ENCODE data around the gene MAVS.

Gene MAVS

GRCh38 chr20:3866464-3866863, 19.8 kb downstream of the MAVS start:
- Histone ChIP-seq H3K9me3 (ENCODE audit: insufficient read depth, low read length) (no peaks in the 10 kb centered on the region), H3K27me3 (ENCODE audit: low read depth, low read length) (no peaks in the 10 kb centered on the region), H3K4me3 (ENCODE audit: low read length) (no peak overlapping the region), H3K27ac (ENCODE audit: low read length) (no peak overlapping the region), H2AFZ (ENCODE audit: low read depth, low read length) (no peak overlapping the region), H3K4me2 (ENCODE audit: low read length) (no peak overlapping the region), H4K20me1 (ENCODE audit: insufficient read depth, low read length) (no peaks in the 10 kb centered on the region), H3K9ac (ENCODE audit: low read length) (no peak overlapping the region), H3K36me3 (replicated peaks; ENCODE audit: low read depth, low read length) (peaks cover 55% of the 10 kb centered on the region), H3K4me1 (ENCODE audit: low read length) (peaks cover 11% of the 10 kb centered on the region), H3K79me2 (ENCODE audit: low read length) (no peaks in the 10 kb centered on the region)
- no peak for TF ChIP-seq EZH2phosphoT487 (IDR thresholded peaks at IDR 0.05; ENCODE audit: low read depth)
- no peak for TF ChIP-seq CTCF (IDR thresholded peaks at IDR 0.05; ENCODE audit: low read depth, low read length)

GRCh38 chr20:3867802-3868201, 21.2 kb downstream of the MAVS start:
- Histone ChIP-seq H3K27me3 (ENCODE audit: low read depth, low read length) (no peaks in the 10 kb centered on the region), H3K4me3 (ENCODE audit: low read length) (no peak overlapping the region), H3K36me3 (replicated peaks; ENCODE audit: low read depth, low read length) (peaks cover 53% of the 10 kb centered on the region), H2AFZ (ENCODE audit: low read depth, low read length) (no peak overlapping the region), H4K20me1 (ENCODE audit: insufficient read depth, low read length) (0 out of 2 replicates have a peak, but pooled peaks cover 3% of the 10 kb centered on the region), H3K79me2 (ENCODE audit: low read length) (no peaks in the 10 kb centered on the region), H3K4me2 (ENCODE audit: low read length) (no peak overlapping the region), H3K9ac (ENCODE audit: low read length) (no peak overlapping the region), H3K27ac (ENCODE audit: low read length) (no peak overlapping the region), H3K9me3 (ENCODE audit: insufficient read depth, low read length) (no peaks in the 10 kb centered on the region), H3K4me1 (ENCODE audit: low read length) (peaks cover 13% of the 10 kb centered on the region)
- TF ChIP-seq EZH2phosphoT487 (IDR thresholded peaks at IDR 0.05; ENCODE audit: low read depth) (no peak), CTCF (IDR thresholded peaks at IDR 0.05; ENCODE audit: low read depth, low read length) (no peak)

- no peak overlapping the region for H3K27ac ChIP-seq (ENCODE audit: low read length)
- no peaks in the 10 kb centered on the region for H3K9me3 ChIP-seq (ENCODE audit: insufficient read depth, low read length)
- H3K4me1 ChIP-seq (ENCODE audit: low read length) = peaks cover 12% of the 10 kb centered on the region
- H2AFZ ChIP-seq (ENCODE audit: low read depth, low read length) = no peak overlapping the region
- H3K9ac ChIP-seq (ENCODE audit: low read length) = no peak overlapping the region
- TF ChIP-seq EZH2phosphoT487 (IDR thresholded peaks at IDR 0.05; ENCODE audit: low read depth) = no peak
- no peak for TF ChIP-seq CTCF (IDR thresholded peaks at IDR 0.05; ENCODE audit: low read depth, low read length)
- peaks cover 17% of the 10 kb centered on the region for H4K20me1 ChIP-seq (ENCODE audit: insufficient read depth, low read length)
- H3K4me2 ChIP-seq (ENCODE audit: low read length) = no peak overlapping the region
- peaks cover 41% of the 10 kb centered on the region for H3K36me3 ChIP-seq (replicated peaks; ENCODE audit: low read depth, low read length)
- H3K27me3 ChIP-seq (ENCODE audit: low read depth, low read length) = no peaks in the 10 kb centered on the region
- no peaks in the 10 kb centered on the region for H3K79me2 ChIP-seq (ENCODE audit: low read length)
- H3K4me3 ChIP-seq (ENCODE audit: low read length) = no peak overlapping the region
These were observed 23.4 kb downstream of the MAVS start for GRCh38 chr20:3869839-3870634.

GRCh38 chr20:3871550-3872265, 25.1 kb downstream of the MAVS start:
- H3K9me3 ChIP-seq (ENCODE audit: insufficient read depth, low read length) = no peaks in the 10 kb centered on the region
- H3K4me3 ChIP-seq (ENCODE audit: low read length) = no peak overlapping the region
- TF ChIP-seq CTCF (IDR thresholded peaks at IDR 0.05; ENCODE audit: low read depth, low read length) (no peak), EZH2phosphoT487 (IDR thresholded peaks at IDR 0.05; ENCODE audit: low read depth) (no peak)
- no peaks in the 10 kb centered on the region for H3K27me3 ChIP-seq (ENCODE audit: low read depth, low read length)
- H3K9ac ChIP-seq (ENCODE audit: low read length) = no peak overlapping the region
- H3K27ac ChIP-seq (ENCODE audit: low read length) = no peak overlapping the region
- H2AFZ ChIP-seq (ENCODE audit: low read depth, low read length) = no peak overlapping the region
- H3K36me3 ChIP-seq (replicated peaks; ENCODE audit: low read depth, low read length) = peaks cover 26% of the 10 kb centered on the region
- H3K4me2 ChIP-seq (ENCODE audit: low read length) = no peak overlapping the region
- H4K20me1 ChIP-seq (ENCODE audit: insufficient read depth, low read length) = peaks cover 18% of the 10 kb centered on the region
- peaks cover 12% of the 10 kb centered on the region for H3K4me1 ChIP-seq (ENCODE audit: low read length)
- H3K79me2 ChIP-seq (ENCODE audit: low read length) = no peaks in the 10 kb centered on the region

Measured in OCI-LY3 (cell line).